ENCODE measurements around the gene COL26A1. TPM values are rescaled to one million over a fixed set of nuclear protein-coding genes. Genes with fewer than 3 reads are reported as not detected.

Gene COL26A1
- total and polyA plus RNA-seq, 7 donors = 0.13 TPM; not detected in 6

- 83 to 91% methylated on average over 5 of the region's 5 CpGs for WGBS, 2 donors
- no peaks in the 10 kb centered on the region for H3K4me1 ChIP-seq
- H3K27me3 ChIP-seq = no peaks in the 10 kb centered on the region
These were observed 34.5 kb upstream of the COL26A1 start for GRCh38 chr7:101328159-101328558.

GRCh38 chr7:101330011-101330484 lies 32.6 kb upstream of the COL26A1 start:
- intact Hi-C loops (cut with DNase I) = no loop called here
- TF ChIP-seq POLR2AphosphoS5 (IDR thresholded peaks at IDR 0.05) (no peak), CTCF (IDR thresholded peaks at IDR 0.05) (no peak), POLR2A (IDR thresholded peaks at IDR 0.05) (no peak), EP300 (IDR thresholded peaks at IDR 0.05) (no peak)
- H3K27ac ChIP-seq = no peak overlapping the region
- H3K4me3 ChIP-seq = no peak overlapping the region
- H3K9me3 ChIP-seq = no peaks in the 10 kb centered on the region
- H3K36me3 ChIP-seq = no peaks in the 10 kb centered on the region
- H3K27me3 ChIP-seq = no peaks in the 10 kb centered on the region
- no peak for DNase-seq
- 66 to 69% methylated on average over 15 of the region's 15 CpGs for WGBS, 2 donors
- H3K4me1 ChIP-seq = no peaks in the 10 kb centered on the region

More at GRCh38 chr7:101328159-101328558, 34.5 kb upstream of the COL26A1 start:
- intact Hi-C loops (cut with DNase I) = no loop called here
- H3K9me3 ChIP-seq = no peaks in the 10 kb centered on the region
- TF ChIP-seq CTCF (IDR thresholded peaks at IDR 0.05) (no peak), POLR2AphosphoS5 (IDR thresholded peaks at IDR 0.05) (no peak), POLR2A (IDR thresholded peaks at IDR 0.05) (no peak), EP300 (IDR thresholded peaks at IDR 0.05) (no peak)
- H3K4me3 ChIP-seq = no peak overlapping the region
- no peak overlapping the region for H3K27ac ChIP-seq
- no peak for DNase-seq
- no peaks in the 10 kb centered on the region for H3K36me3 ChIP-seq

- no peaks in the 10 kb centered on the region for H3K9me3 ChIP-seq
- no peak for TF ChIP-seq EP300 (IDR thresholded peaks at IDR 0.05)
- TF ChIP-seq POLR2A (IDR thresholded peaks at IDR 0.05) = no peak
- TF ChIP-seq CTCF (IDR thresholded peaks at IDR 0.05) = no peak
- TF ChIP-seq POLR2AphosphoS5 (IDR thresholded peaks at IDR 0.05) = no peak
- 92 to 94% methylated on average over 8 of the region's 8 CpGs for WGBS, 2 donors
- DNase-seq = no peak
- intact Hi-C loops (cut with DNase I) = no loop called here
- H3K4me3 ChIP-seq = no peak overlapping the region
- H3K27ac ChIP-seq = no peak overlapping the region
- no peaks in the 10 kb centered on the region for H3K36me3 ChIP-seq
- no peaks in the 10 kb centered on the region for H3K4me1 ChIP-seq
- no peaks in the 10 kb centered on the region for H3K27me3 ChIP-seq
These were observed 30.6 kb upstream of the COL26A1 start for GRCh38 chr7:101332026-101332425.

- Histone ChIP-seq H3K27me3 (no peaks in the 10 kb centered on the region), H3K4me1 (no peaks in the 10 kb centered on the region), H3K4me3 (no peak overlapping the region), H3K9me3 (no peaks in the 10 kb centered on the region), H3K36me3 (no peaks in the 10 kb centered on the region), H3K27ac (no peak overlapping the region)
- 18 to 48% methylated on average over 5 of the region's 5 CpGs for whole genome bisulfite sequencing, 2 donors
- no peak for DNase-seq
- TF ChIP-seq POLR2AphosphoS5 (IDR thresholded peaks at IDR 0.05) (no peak), EP300 (IDR thresholded peaks at IDR 0.05) (no peak), POLR2A (IDR thresholded peaks at IDR 0.05) (no peak), CTCF (IDR thresholded peaks at IDR 0.05) (no peak)
- intact Hi-C loops (cut with DNase I) = no loop called here
These were observed 28.8 kb upstream of the COL26A1 start for GRCh38 chr7:101333912-101334311.

- H3K27ac ChIP-seq = no peak overlapping the region
- DNase-seq = no peak
- TF ChIP-seq CTCF (IDR thresholded peaks at IDR 0.05) = no peak
- no peak for TF ChIP-seq EP300 (IDR thresholded peaks at IDR 0.05)
- no peak for TF ChIP-seq POLR2AphosphoS5 (IDR thresholded peaks at IDR 0.05)
- no peak for TF ChIP-seq POLR2A (IDR thresholded peaks at IDR 0.05)
- intact Hi-C loops (cut with DNase I) = no loop called here
- H3K27me3 ChIP-seq = no peaks in the 10 kb centered on the region
- no peaks in the 10 kb centered on the region for H3K9me3 ChIP-seq
- WGBS, 2 donors = 88 to 93% methylated on average over 14 of the region's 14 CpGs
- no peaks in the 10 kb centered on the region for H3K4me1 ChIP-seq
- H3K4me3 ChIP-seq = no peak overlapping the region
- H3K36me3 ChIP-seq = no peaks in the 10 kb centered on the region
These were observed 22.3 kb upstream of the COL26A1 start for GRCh38 chr7:101340379-101340778.
